Esophagus (tissue), 2 donors: ENCODE results near the gene SLC25A13. TPM values are rescaled to one million over a fixed set of nuclear protein-coding genes. Genes with fewer than 3 reads are reported as not detected.
"Not testable (repeated sequence)": the region's sequence is repeated elsewhere in the genome, so short reads cannot be mapped to it uniquely, and the experiment has no call there.

ENCODE experiments used
- H3K27ac ChIP-seq, 2 donors: one replicate each; pipeline ENCODE4 v1.5.1; 2013; ENCODE audit warnings: low read depth in 2 of 2, mild to moderate bottlenecking in 2 of 2, inconsistent platforms in 1 of 2, low read length in 1 of 2, moderate library complexity in 1 of 2
- H3K27me3 ChIP-seq, 2 donors: one replicate each; pipeline ENCODE4 v1.6.1; 2013; ENCODE audit warnings: low read length in 2 of 2, control low read depth in 1 of 2, mild to moderate bottlenecking in 1 of 2; ENCODE audit not compliant: insufficient read depth in 2 of 2, control insufficient read depth in 1 of 2
- H3K36me3 ChIP-seq, 2 donors: one replicate each; pipeline ENCODE4 v1.6.1; 2013; ENCODE audit warnings: low read length in 1 of 2; ENCODE audit not compliant: control insufficient read depth in 2 of 2, insufficient read depth in 2 of 2
- H3K4me1 ChIP-seq, 2 donors: one replicate each; pipeline ENCODE4 v1.6.1; 2013; ENCODE audit warnings: low read length in 1 of 2; ENCODE audit not compliant: control insufficient read depth in 2 of 2, insufficient read depth in 2 of 2
- H3K4me3 ChIP-seq, 2 donors: one replicate each; pipeline ENCODE4 v1.5.1; 2013; ENCODE audit warnings: low read length in 2 of 2, mild to moderate bottlenecking in 2 of 2, low read depth in 1 of 2, moderate library complexity in 1 of 2
- H3K9me3 ChIP-seq, 2 donors: one replicate each; pipeline ENCODE4 v1.6.1; 2013; ENCODE audit warnings: mild to moderate bottlenecking in 2 of 2, low read depth in 1 of 2, low read length in 1 of 2, moderate library complexity in 1 of 2; ENCODE audit not compliant: control insufficient read depth in 2 of 2, insufficient read depth in 1 of 2
- WGBS, 2 donors: extraction: QIAGEN DNeasy Blood & Tissue Kit; methylation state at CpG; one replicate each; pipeline ENCODE4 v1.1.7; 2013; 5-methylcytosine and 5-hydroxymethylcytosine counted together
- polyA plus RNA-seq, 2 donors: library from polyadenylated mRNA; stranded (reverse); fragments of 200-250 nt; gene quantifications; one replicate each; pipeline ENCODE4 v1.2.3, GENCODE V29; 2013
- donor health status: healthy with polysubstance abuse.
- donor health status: Bipolar disorder and iron deficiency.

Gene SLC25A13
- polyA plus RNA-seq, 2 donors: 4.8 to 10.0 TPM

- Histone ChIP-seq H3K4me1 (peaks cover 2% of the 10 kb centered on the region in 2 donors), H3K4me3 (no peak overlapping the region), H3K9me3 (no peaks in the 10 kb centered on the region), H3K27me3 (no peaks in the 10 kb centered on the region), H3K27ac (no peak overlapping the region), H3K36me3 (no peaks in the 10 kb centered on the region)
- 75 to 82% methylated on average over 5 of the region's 5 CpGs for WGBS, 2 donors
Measured at GRCh38 chr7:96303686-96304443, 18.0 kb downstream of the SLC25A13 start.

GRCh38 chr7:96303105-96303685 lies 18.7 kb downstream of the SLC25A13 start:
- Histone ChIP-seq H3K9me3 (no peaks in the 10 kb centered on the region), H3K36me3 (no peaks in the 10 kb centered on the region), H3K27ac (no peak overlapping the region), H3K27me3 (no peaks in the 10 kb centered on the region), H3K4me3 (no peak overlapping the region), H3K4me1 (peaks cover 1 to 2% of the 10 kb centered on the region in 2 donors)
- 57 to 72% methylated on average over 5 of the region's 5 CpGs for WGBS, 2 donors

- H3K4me3 ChIP-seq: no peak overlapping the region
Measured at GRCh38 chr7:96300986-96301385, 20.9 kb downstream of the SLC25A13 start.

GRCh38 chr7:96300502-96300901 lies 21.4 kb downstream of the SLC25A13 start:
- H3K27ac ChIP-seq: no peak overlapping the region
- peaks cover 0 to 2% of the 10 kb centered on the region in 2 donors for H3K4me1 ChIP-seq
- H3K27me3 ChIP-seq: no peaks in the 10 kb centered on the region
- H3K36me3 ChIP-seq: no peaks in the 10 kb centered on the region
- H3K9me3 ChIP-seq: no peaks in the 10 kb centered on the region
- H3K4me3 ChIP-seq: no peak overlapping the region

More at GRCh38 chr7:96300986-96301385, 20.9 kb downstream of the SLC25A13 start:
- no peak overlapping the region for H3K27ac ChIP-seq
- no peaks in the 10 kb centered on the region for H3K36me3 ChIP-seq
- WGBS, 2 donors: 77 to 83% methylated on average over 1 of the region's 1 CpG
- no peaks in the 10 kb centered on the region for H3K27me3 ChIP-seq
- no peaks in the 10 kb centered on the region for H3K9me3 ChIP-seq
- H3K4me1 ChIP-seq: peaks cover 0 to 2% of the 10 kb centered on the region in 2 donors

GRCh38 chr7:96299496-96299895 lies 22.4 kb downstream of the SLC25A13 start:
- peaks cover 0 to 2% of the 10 kb centered on the region in 2 donors for H3K4me1 ChIP-seq
- no peak overlapping the region for H3K27ac ChIP-seq
- no peaks in the 10 kb centered on the region for H3K36me3 ChIP-seq
- no peak overlapping the region for H3K4me3 ChIP-seq
- H3K27me3 ChIP-seq: no peaks in the 10 kb centered on the region
- H3K9me3 ChIP-seq: no peaks in the 10 kb centered on the region
- WGBS, 2 donors: 88 to 97% methylated on average over 1 of the region's 1 CpG

GRCh38 chr7:96297876-96298275 lies 24.0 kb downstream of the SLC25A13 start:
- H3K36me3 ChIP-seq: no peaks in the 10 kb centered on the region
- no peak overlapping the region for H3K27ac ChIP-seq
- no peaks in the 10 kb centered on the region for H3K4me1 ChIP-seq
- no peaks in the 10 kb centered on the region for H3K27me3 ChIP-seq
- H3K9me3 ChIP-seq: no peaks in the 10 kb centered on the region
- no peak overlapping the region for H3K4me3 ChIP-seq

- not testable (repeated sequence) for H3K27me3 ChIP-seq, H3K9me3 ChIP-seq, H3K36me3 ChIP-seq, H3K27ac ChIP-seq, H3K4me1 ChIP-seq, H3K4me3 ChIP-seq
- 93% methylated on average over 5 of the region's 5 CpGs for WGBS, 2 donors
Measured at GRCh38 chr7:96297446-96297845, 24.5 kb downstream of the SLC25A13 start.

GRCh38 chr7:96293911-96294310 lies 28.0 kb downstream of the SLC25A13 start:
- 82 to 95% methylated on average over 3 to 4 of the region's 4 CpGs for WGBS, 2 donors
- H3K36me3 ChIP-seq, H3K9me3 ChIP-seq, H3K27ac ChIP-seq, H3K4me3 ChIP-seq, H3K27me3 ChIP-seq, H3K4me1 ChIP-seq: not testable (repeated sequence)

- Histone ChIP-seq H3K9me3 (no peaks in the 10 kb centered on the region), H3K36me3 (no peaks in the 10 kb centered on the region), H3K27ac (no peak overlapping the region), H3K4me3 (no peak overlapping the region), H3K27me3 (no peaks in the 10 kb centered on the region), H3K4me1 (peaks cover 0 to 7% of the 10 kb centered on the region in 2 donors)
- WGBS, 2 donors: 93 to 95% methylated on average over 4 of the region's 4 CpGs
Measured at GRCh38 chr7:96287559-96287958, 34.3 kb downstream of the SLC25A13 start.

GRCh38 chr7:96287132-96287531 lies 34.8 kb downstream of the SLC25A13 start:
- WGBS, 2 donors: 78 to 81% methylated on average over 3 of the region's 3 CpGs
- Histone ChIP-seq H3K36me3 (no peaks in the 10 kb centered on the region), H3K9me3 (no peaks in the 10 kb centered on the region), H3K27me3 (no peaks in the 10 kb centered on the region), H3K4me1 (peaks cover 0 to 7% of the 10 kb centered on the region in 2 donors), H3K4me3 (no peak overlapping the region), H3K27ac (no peak overlapping the region)
